Measurements from ENCODE around the gene GLIS1. TPM values are rescaled to one million over a fixed set of nuclear protein-coding genes. Genes with fewer than 3 reads are reported as not detected.

Gene GLIS1
- total RNA-seq, 4 donors from 2014 or later: 0.63 to 2.4 (median 1.0) TPM

DNA sequence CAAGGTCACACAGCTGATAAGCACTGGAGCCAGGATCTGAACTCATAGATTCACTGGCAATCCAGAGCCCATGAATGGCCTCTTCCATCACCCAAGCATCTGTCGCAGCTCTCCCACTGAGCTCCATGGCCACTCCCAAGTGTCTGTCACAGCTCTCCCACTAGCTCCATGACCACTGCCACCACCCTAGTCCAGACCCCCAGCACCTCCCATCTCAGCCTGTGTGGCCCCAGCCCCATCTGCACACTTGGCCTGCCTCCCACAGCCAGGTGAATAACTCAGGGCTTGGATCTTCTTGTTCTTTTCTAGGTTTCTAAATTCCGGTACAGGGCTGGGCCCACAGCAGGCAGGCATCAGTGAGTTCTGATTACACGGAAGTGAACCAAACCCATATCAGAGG, 76.0 kb downstream of the GLIS1 start:
- WGBS, 2 donors: 63 to 70% methylated on average over 3 of the region's 3 CpGs
- intact Hi-C loops (cut with DNase I; ENCODE audit: low total_unique reads): no loop called here
- no peak for TF ChIP-seq POLR2A (IDR thresholded peaks at IDR 0.05)
- TF ChIP-seq, protein P1, sequence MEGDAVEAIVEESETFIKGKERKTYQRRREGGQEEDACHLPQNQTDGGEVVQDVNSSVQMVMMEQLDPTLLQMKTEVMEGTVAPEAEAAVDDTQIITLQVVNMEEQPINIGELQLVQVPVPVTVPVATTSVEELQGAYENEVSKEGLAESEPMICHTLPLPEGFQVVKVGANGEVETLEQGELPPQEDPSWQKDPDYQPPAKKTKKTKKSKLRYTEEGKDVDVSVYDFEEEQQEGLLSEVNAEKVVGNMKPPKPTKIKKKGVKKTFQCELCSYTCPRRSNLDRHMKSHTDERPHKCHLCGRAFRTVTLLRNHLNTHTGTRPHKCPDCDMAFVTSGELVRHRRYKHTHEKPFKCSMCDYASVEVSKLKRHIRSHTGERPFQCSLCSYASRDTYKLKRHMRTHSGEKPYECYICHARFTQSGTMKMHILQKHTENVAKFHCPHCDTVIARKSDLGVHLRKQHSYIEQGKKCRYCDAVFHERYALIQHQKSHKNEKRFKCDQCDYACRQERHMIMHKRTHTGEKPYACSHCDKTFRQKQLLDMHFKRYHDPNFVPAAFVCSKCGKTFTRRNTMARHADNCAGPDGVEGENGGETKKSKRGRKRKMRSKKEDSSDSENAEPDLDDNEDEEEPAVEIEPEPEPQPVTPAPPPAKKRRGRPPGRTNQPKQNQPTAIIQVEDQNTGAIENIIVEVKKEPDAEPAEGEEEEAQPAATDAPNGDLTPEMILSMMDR (IDR thresholded peaks at IDR 0.05): no peak
- no peak overlapping the region for H3K4me3 ChIP-seq (ENCODE audit: low read depth, poor library complexity, severe bottlenecking)
- no peak for DNase-seq (ENCODE audit: low spot score in 2 of 2)

DNA sequence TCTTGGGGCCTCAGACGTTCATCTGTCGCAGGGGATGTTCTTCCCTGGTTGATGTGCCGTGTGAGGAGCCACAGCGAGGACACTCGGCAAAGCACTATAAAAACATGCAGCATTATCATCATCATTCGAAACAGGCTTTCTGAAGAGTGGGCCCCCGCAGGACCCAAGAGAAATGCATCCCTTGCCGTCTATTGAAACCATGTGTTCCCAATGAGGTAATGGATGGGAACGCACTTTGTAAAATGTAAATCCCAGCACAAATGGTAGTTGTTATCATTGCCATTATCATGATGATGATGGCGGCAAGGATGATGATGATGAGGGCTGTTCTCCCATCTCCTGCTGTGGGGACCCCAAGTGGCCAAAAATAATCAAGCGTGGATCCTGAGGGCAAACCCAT, 76.8 kb downstream of the GLIS1 start:
- no peak for TF ChIP-seq POLR2A (IDR thresholded peaks at IDR 0.05)
- TF ChIP-seq, protein P1 (IDR thresholded peaks at IDR 0.05): no peak
- no peak overlapping the region for H3K4me3 ChIP-seq (ENCODE audit: low read depth, poor library complexity, severe bottlenecking)
- 92% methylated on average over 11 of the region's 11 CpGs for WGBS, 2 donors
- intact Hi-C loops (cut with DNase I; ENCODE audit: low total_unique reads): no loop called here
- DNase-seq (ENCODE audit: low spot score in 2 of 2): no peak

DNA sequence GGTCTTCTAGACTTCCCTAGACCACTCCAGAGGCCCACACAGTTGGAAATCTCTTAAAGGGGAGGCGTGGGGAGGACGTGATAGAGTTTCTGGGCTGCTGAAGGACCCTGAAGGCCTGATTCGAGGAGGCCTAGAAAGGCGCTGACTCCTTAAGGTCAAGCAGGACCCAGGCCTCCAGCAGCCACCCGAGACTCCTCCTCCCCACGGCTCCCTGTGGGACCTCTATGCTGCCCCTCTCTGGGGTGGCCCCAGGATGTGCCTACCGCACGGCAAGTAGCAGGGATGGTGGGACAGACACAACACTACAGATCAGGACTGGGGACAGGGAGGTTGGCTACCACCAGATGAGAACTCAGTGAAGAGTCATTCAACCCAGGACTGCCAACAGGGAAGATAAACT, 77.5 kb downstream of the GLIS1 start:
- intact Hi-C loops (cut with DNase I; ENCODE audit: low total_unique reads): no loop called here
- TF ChIP-seq, protein P1 (IDR thresholded peaks at IDR 0.05): no peak
- TF ChIP-seq POLR2A (IDR thresholded peaks at IDR 0.05): no peak
- no peak overlapping the region for H3K4me3 ChIP-seq (ENCODE audit: low read depth, poor library complexity, severe bottlenecking)
- DNase-seq (ENCODE audit: low spot score in 2 of 2): no peak
- WGBS, 2 donors: 91 to 94% methylated on average over 8 of the region's 8 CpGs

DNA sequence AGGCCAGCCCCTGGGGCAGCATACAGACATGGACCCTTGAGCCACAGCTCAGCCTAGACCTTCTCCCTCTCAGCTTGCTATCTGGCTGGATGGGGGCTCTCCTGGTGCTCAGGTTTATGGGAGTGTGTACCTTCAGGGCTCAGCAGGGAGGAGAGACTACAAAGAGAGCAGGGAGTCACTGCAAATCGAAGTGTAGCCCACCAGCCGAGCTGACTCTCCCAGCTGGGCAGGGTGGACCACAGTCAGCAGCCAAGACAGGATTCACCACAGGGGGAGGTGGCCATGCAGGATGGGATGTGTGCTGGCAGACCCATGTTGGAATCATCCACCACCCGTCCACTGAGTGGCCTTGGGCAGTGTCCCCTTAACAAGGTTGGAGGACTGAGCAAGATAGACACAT, 78.3 kb downstream of the GLIS1 start:
- intact Hi-C loops (cut with DNase I; ENCODE audit: low total_unique reads): no loop called here
- DNase-seq (ENCODE audit: low spot score in 2 of 2): no peak
- no peak overlapping the region for H3K4me3 ChIP-seq (ENCODE audit: low read depth, poor library complexity, severe bottlenecking)
- 87 to 96% methylated on average over 3 of the region's 3 CpGs for WGBS, 2 donors
- TF ChIP-seq, protein P1 (IDR thresholded peaks at IDR 0.05): no peak
- no peak for TF ChIP-seq POLR2A (IDR thresholded peaks at IDR 0.05)

GRCh38 chr1:53659436-53659835, 79.5 kb downstream of the GLIS1 start:
- 94 to 96% methylated on average over 2 of the region's 2 CpGs for WGBS, 2 donors
- no peak overlapping the region for H3K4me3 ChIP-seq (ENCODE audit: low read depth, poor library complexity, severe bottlenecking)
- intact Hi-C loops (cut with DNase I; ENCODE audit: low total_unique reads): no loop called here
- DNase-seq (ENCODE audit: low spot score in 2 of 2): no peak
- no peak for TF ChIP-seq POLR2A (IDR thresholded peaks at IDR 0.05)
- TF ChIP-seq, protein P1 (IDR thresholded peaks at IDR 0.05): no peak

DNA sequence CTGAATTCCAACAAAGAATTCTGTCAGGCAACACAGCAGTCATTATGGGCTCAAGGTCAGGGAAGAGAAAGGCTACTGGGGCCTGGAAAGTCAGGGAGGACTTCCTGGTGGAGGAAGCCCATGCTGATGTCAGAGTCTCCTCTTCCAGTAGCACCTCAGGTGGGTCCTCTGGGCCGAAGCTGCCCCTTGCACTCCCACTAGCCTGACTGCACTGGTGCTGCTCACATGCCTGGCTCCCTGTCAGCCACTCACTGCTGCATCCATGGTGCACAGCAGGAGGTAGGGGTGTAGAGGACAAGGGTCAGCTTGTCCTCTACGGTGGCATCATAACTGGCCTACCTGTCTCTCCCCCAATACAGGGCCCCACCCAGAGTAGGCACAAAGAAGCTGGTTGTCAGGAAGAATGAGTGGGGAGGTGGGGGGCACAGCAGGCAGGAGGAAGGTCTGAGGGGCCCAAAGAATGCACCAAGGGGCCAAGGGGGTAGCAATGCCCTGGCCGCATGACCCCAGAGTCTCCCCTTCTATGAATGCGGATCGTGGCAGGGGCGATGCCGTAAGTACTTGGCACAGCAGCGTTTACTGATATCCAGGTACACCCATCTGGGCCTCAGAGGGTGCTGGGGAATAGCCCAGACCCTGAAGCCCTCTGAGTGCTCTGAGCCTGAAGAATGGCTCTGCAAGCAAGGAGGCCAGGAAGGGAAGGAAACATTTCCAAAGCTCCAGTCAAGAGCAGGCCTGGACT, 80.3 kb downstream of the GLIS1 start:
- no peak overlapping the region for H3K4me3 ChIP-seq (ENCODE audit: low read depth, poor library complexity, severe bottlenecking)
- intact Hi-C loops (cut with DNase I; ENCODE audit: low total_unique reads): no loop called here
- 72 to 74% methylated on average over 8 of the region's 8 CpGs for WGBS, 2 donors
- TF ChIP-seq, protein P1 (IDR thresholded peaks at IDR 0.05): no peak
- no peak for TF ChIP-seq POLR2A (IDR thresholded peaks at IDR 0.05)
- DNase-seq (ENCODE audit: low spot score in 2 of 2): no peak

All from lower leg skin (tissue), 4 donors.